ENCODE results near the gene LRRC59. TPM values are rescaled to one million over a fixed set of nuclear protein-coding genes. Genes with fewer than 3 reads are reported as not detected.

The LRRC59 gene
- total RNA-seq, 1 donor from 2014 or later = 73.9 TPM

DNA sequence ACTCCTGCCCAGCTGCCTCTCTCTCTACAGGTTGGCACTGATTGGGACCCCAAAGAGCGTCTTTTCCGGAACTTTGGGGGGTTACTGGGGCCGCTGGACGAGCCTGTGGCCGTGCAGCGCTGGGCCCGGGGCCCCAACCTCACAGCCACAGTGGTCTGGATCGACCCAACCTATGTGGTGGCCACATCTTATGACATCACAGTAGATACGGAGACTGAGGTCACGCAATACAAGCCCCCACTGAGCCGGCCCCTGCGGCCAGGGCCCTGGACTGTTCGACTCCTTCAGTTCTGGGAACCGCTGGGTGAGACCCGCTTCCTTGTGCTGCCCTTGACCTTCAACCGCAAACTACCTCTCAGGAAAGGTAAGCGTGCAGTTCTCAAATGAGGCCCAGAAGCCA is 39.1 kb downstream of the LRRC59 start:
- Mint-ChIP-seq H3K27ac (ENCODE audit: unreplicated experiment) (no peak overlapping the region), H3K4me1 (ENCODE audit: low read depth, unreplicated experiment) (peaks cover 8% of the 10 kb centered on the region), H3K4me3 (ENCODE audit: unreplicated experiment) (no peak overlapping the region), H3K9me3 (ENCODE audit: unreplicated experiment) (peaks cover 9% of the 10 kb centered on the region), H3K27me3 (ENCODE audit: unreplicated experiment) (peaks cover 9% of the 10 kb centered on the region), H3K36me3 (ENCODE audit: unreplicated experiment) (no peaks in the 10 kb centered on the region)
- DNase-seq = no peak
- TF ChIP-seq, protein P1, sequence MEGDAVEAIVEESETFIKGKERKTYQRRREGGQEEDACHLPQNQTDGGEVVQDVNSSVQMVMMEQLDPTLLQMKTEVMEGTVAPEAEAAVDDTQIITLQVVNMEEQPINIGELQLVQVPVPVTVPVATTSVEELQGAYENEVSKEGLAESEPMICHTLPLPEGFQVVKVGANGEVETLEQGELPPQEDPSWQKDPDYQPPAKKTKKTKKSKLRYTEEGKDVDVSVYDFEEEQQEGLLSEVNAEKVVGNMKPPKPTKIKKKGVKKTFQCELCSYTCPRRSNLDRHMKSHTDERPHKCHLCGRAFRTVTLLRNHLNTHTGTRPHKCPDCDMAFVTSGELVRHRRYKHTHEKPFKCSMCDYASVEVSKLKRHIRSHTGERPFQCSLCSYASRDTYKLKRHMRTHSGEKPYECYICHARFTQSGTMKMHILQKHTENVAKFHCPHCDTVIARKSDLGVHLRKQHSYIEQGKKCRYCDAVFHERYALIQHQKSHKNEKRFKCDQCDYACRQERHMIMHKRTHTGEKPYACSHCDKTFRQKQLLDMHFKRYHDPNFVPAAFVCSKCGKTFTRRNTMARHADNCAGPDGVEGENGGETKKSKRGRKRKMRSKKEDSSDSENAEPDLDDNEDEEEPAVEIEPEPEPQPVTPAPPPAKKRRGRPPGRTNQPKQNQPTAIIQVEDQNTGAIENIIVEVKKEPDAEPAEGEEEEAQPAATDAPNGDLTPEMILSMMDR (IDR thresholded peaks at IDR 0.05; ENCODE audit: partially characterized antibody, unreplicated experiment) = no peak

DNA sequence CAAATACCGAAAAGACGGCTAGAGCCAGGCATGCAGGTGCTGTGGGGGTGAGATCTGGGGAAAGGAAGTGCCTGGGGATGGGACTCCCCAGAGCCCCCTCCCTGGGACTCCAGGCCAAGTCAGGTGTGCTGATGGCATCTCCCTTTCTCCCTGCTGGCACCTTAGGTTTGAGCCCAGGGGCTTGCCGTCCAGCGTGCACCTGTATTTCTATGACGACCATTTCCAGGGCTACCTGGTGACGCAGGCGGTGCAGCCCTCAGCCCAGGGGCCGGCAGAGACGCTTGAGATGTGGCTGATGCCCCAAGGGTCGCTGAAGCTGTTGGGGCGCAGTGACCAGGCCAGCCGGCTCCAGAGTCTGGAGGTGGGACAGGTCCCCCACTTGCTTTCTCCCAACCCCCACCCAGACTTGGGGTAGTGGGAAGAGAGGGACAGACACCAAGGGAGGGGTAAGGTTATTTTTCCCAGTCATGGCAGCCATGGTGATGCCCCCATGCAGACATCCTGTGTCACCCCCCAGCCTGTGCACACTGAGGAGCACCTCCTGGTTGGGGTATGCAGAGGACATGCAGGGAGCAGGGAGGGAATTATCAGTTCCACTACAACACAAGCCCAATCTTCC is 40.3 kb downstream of the LRRC59 start:
- peaks cover 13% of the 10 kb centered on the region for H3K27me3 Mint-ChIP-seq (ENCODE audit: unreplicated experiment)
- no peaks in the 10 kb centered on the region for H3K36me3 Mint-ChIP-seq (ENCODE audit: unreplicated experiment)
- peaks cover under 1% of the 10 kb centered on the region for H3K4me1 Mint-ChIP-seq (ENCODE audit: low read depth, unreplicated experiment)
- peaks cover 2% of the 10 kb centered on the region for H3K9me3 Mint-ChIP-seq (ENCODE audit: unreplicated experiment)
- DNase-seq = no peak
- TF ChIP-seq, protein P1 (IDR thresholded peaks at IDR 0.05; ENCODE audit: partially characterized antibody, unreplicated experiment) = no peak
- H3K27ac Mint-ChIP-seq (ENCODE audit: unreplicated experiment) = no peak overlapping the region
- no peak overlapping the region for H3K4me3 Mint-ChIP-seq (ENCODE audit: unreplicated experiment)

DNA sequence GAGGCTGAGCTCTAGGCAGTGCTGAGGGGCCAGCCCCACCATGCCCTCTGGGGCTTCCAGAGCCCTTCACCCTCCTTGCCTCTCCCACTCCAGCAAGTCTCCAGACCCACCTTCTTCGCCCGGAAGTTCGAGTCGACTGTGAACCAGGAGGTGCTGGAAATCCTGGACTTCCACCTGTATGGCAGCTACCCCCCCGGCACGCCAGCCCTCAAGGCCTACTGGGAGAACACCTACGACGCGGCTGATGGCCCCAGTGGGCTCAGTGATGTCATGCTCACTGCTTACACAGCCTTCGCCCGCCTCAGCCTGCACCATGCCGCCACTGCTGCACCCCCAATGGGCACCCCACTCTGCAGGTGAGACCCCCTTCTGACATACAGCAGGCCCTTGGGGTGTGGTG is 40.9 kb downstream of the LRRC59 start:
- no peaks in the 10 kb centered on the region for H3K4me1 Mint-ChIP-seq (ENCODE audit: low read depth, unreplicated experiment)
- H3K36me3 Mint-ChIP-seq (ENCODE audit: unreplicated experiment) = no peaks in the 10 kb centered on the region
- H3K9me3 Mint-ChIP-seq (ENCODE audit: unreplicated experiment) = peaks cover 3% of the 10 kb centered on the region
- TF ChIP-seq, protein P1 (IDR thresholded peaks at IDR 0.05; ENCODE audit: partially characterized antibody, unreplicated experiment) = no peak
- peaks cover 13% of the 10 kb centered on the region for H3K27me3 Mint-ChIP-seq (ENCODE audit: unreplicated experiment)
- DNase-seq = no peak
- no peak overlapping the region for H3K27ac Mint-ChIP-seq (ENCODE audit: unreplicated experiment)
- no peak overlapping the region for H3K4me3 Mint-ChIP-seq (ENCODE audit: unreplicated experiment)

DNA sequence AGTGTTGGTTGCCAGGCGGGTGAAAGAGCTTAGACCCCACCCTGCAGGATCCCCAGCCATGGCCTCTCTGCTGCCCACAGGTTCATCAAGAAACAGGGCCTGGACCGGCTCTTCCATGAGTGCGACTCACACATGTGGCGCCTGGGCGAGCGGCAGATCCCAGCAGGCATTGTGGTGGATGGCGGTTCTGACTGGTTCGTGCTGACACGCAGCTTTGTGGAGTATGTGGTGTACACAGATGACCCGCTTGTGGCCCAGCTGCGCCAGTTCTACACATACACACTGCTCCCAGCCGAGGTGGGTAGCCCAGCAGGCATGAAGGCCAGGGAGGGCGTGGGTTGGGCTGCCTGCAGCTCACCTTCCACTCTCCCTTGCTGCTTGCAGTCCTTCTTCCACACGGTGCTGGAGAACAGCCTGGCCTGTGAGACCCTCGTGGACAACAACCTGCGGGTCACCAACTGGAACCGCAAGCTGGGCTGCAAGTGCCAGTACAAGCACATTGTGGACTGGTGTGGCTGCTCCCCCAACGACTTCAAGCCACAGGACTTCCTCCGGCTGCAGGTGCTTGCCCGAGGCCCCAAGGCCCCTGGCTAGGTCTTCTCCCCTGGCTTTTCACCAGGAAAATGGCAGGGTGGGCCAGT is 41.5 kb downstream of the LRRC59 start:
- Mint-ChIP-seq H3K9me3 (ENCODE audit: unreplicated experiment) (peaks cover 4% of the 10 kb centered on the region), H3K27ac (ENCODE audit: unreplicated experiment) (no peak overlapping the region), H3K27me3 (ENCODE audit: unreplicated experiment) (peaks cover 13% of the 10 kb centered on the region), H3K4me1 (ENCODE audit: low read depth, unreplicated experiment) (no peaks in the 10 kb centered on the region), H3K36me3 (ENCODE audit: unreplicated experiment) (no peaks in the 10 kb centered on the region), H3K4me3 (ENCODE audit: unreplicated experiment) (no peak overlapping the region)
- DNase-seq = no peak
- TF ChIP-seq, protein P1 (IDR thresholded peaks at IDR 0.05; ENCODE audit: partially characterized antibody, unreplicated experiment) = no peak

DNA sequence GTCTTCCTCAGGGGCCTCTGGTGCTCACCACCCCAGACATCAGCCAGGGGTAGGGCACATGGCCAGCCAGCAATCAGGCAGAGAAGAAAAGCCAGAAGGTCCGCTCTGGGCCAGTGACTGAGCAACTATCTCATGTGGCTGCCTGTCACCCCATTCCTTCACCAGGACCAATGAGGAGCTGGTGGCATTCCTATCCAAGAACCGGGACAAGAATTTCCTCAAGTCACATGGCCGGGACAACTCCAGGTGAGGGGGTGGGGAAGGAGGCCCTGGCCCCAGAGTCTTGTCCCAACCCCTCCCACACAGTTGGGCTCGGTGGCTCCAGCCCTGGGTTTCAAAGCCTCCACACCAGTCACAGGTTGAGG is 42.0 kb downstream of the LRRC59 start:
- H3K27ac Mint-ChIP-seq (ENCODE audit: unreplicated experiment) = no peak overlapping the region
- H3K9me3 Mint-ChIP-seq (ENCODE audit: unreplicated experiment) = peaks cover 6% of the 10 kb centered on the region
- H3K4me3 Mint-ChIP-seq (ENCODE audit: unreplicated experiment) = no peak overlapping the region
- no peak for DNase-seq
- no peaks in the 10 kb centered on the region for H3K36me3 Mint-ChIP-seq (ENCODE audit: unreplicated experiment)
- TF ChIP-seq, protein P1 (IDR thresholded peaks at IDR 0.05; ENCODE audit: partially characterized antibody, unreplicated experiment) = no peak
- peaks cover 13% of the 10 kb centered on the region for H3K27me3 Mint-ChIP-seq (ENCODE audit: unreplicated experiment)
- no peaks in the 10 kb centered on the region for H3K4me1 Mint-ChIP-seq (ENCODE audit: low read depth, unreplicated experiment)
